Glomerular endothelial cell (primary cell): ENCODE measurements around the gene FOXB1. TPM values are rescaled to one million over a fixed set of nuclear protein-coding genes. Genes with fewer than 3 reads are reported as not detected.

ENCODE experiments used
- DNase-seq: peaks from one replicate; pipeline ENCODE4 v3.0.0-alpha.2; 2011; ENCODE audit warnings: low read depth, low spot score; ENCODE audit errors: extremely low read depth
- total RNA-seq: library from RNA; depleted of rRNA; stranded (reverse); fragments of >200 nt; gene quantifications from 2 replicates; pipeline ENCODE4 v1.2.3, GENCODE V29; 2015

FOXB1 gene
- total RNA-seq, 1 donor from 2014 or later: not detected

GRCh38 chr15:59998305-59998949, 5.7 kb upstream of the FOXB1 start:
- DNase-seq: no peak

DNA sequence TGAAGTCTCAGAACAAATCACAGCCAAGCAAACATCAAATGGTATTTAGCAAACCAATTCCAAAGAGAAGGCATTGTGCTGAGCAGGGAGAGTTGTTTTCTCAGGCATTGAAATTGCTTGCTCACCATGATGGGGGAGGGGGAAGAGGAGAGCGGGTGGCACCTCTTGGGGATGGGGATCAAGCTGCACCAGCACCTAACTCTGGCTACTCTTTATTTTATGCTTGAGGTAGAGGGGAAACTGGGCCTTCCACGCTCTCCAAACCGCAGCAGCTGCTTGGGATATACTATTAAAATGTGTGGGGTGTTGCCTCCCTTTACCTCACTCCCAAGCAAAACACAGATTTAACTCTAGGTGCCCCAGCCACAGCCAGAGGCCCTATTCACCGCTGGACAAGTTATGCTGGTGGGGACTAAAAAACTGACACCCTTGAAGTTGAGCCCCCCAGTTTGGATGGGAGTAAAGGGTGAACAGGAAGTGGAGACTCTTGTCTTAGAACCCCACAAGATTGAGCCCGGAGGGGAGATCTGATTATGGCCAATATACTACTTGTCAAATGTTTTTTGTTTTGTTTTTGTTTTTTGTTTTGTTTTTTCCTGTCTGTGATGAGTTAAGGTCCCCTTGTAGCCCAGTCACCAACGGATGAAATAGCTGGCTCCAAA, 5.0 kb upstream of the FOXB1 start:
- DNase-seq: no peak

DNA sequence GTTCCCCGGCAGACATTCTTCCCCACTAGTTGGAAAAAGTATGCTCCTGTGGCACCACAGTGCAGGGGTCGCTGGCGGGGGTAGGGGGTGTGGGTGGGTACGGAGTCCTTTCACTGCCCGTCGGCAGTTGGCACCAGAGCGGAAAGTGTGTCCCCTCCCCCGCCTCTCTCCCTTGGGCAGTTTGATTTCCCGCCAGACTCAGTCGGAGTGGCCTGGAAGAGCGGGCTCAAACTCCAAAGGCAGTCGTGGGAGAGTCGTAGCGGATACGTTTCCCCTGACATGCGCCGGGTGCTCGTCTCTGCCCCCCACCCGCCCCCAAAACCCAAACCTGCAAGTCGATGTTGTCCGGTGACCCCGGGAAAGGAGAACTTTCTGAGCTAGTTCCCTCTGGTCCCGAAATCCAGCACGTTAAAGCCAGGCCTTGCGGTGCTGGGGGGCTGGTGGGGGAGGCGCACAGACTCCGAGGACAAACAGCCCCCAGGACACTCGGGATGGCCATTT, 4.4 kb upstream of the FOXB1 start:
- no peak for DNase-seq

DNA sequence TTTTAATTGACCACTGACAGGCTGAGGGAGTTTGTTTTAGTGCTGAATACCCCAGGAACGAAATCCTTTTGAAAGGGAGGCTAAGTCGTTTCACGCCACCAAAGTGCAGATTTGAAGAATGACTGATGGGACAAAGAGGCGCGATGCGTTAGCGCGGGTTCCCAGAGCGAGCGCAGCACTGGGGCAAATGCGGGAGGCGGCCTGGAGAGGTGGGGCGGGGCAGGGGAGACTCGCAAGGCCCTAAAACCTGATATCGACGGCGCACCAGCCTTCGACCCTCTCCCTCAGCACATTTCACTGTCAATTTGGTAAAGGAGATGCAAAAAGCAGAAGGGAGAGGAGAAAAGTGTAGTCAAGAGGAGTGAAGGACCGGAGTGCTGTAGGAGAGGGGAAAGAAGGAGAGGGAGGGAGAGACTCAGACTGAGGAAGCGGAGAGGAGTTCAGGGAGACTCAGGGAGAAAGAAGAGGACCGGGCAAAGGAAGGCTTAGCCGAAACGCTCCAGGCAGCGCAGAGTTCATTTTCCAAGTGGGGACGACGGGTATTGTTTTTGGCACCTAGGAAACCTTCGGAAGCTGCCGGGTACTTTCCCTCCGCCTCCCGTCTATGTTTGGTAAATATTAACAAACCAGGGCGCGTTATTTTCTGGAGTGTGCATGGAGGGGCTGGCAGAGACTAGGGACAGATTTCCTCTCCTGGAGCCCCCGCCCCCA, 3.8 kb upstream of the FOXB1 start:
- no peak for DNase-seq

DNA sequence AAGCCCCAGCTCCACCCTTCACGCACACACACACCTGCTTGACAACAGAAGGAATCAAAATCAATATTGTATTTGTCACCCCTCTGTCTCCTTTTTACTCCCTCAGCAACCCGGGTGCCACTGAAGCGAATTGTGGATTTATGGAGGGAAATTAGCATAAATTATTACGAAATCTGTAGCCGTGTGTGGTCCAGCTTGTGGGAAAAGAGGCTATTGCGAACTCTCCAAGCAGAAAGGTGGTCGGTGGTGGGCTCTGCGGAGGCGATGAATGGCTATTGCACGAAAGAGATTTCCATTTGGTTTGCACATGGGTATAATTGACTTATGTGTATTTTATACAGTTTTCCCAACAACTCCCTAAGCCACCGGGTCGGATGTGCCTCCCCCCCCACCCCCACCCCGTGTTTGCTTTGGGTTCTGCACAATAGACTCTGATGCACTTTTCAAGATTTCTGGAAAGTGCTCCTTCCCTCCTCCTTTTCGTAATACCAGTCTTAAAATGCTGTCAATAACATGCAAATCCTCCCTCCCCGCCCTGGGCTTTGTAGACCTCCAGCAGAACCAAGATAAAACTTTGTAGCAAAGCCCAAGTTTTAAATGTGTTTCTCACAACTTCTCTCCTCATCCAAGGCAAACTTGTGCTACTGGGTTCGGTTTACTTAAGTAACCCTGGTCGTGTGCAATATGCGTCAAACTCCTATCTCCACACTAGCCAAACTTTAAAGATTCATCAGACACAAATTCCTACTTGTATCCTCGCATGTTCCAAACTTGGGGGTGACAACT, 3.1 kb upstream of the FOXB1 start:
- no peak for DNase-seq

GRCh38 chr15:60001610-60002527, 2.2 kb upstream of the FOXB1 start:
- no peak for DNase-seq

GRCh38 chr15:60002528-60003218, 1.4 kb upstream of the FOXB1 start:
- DNase-seq: no peak

DNA sequence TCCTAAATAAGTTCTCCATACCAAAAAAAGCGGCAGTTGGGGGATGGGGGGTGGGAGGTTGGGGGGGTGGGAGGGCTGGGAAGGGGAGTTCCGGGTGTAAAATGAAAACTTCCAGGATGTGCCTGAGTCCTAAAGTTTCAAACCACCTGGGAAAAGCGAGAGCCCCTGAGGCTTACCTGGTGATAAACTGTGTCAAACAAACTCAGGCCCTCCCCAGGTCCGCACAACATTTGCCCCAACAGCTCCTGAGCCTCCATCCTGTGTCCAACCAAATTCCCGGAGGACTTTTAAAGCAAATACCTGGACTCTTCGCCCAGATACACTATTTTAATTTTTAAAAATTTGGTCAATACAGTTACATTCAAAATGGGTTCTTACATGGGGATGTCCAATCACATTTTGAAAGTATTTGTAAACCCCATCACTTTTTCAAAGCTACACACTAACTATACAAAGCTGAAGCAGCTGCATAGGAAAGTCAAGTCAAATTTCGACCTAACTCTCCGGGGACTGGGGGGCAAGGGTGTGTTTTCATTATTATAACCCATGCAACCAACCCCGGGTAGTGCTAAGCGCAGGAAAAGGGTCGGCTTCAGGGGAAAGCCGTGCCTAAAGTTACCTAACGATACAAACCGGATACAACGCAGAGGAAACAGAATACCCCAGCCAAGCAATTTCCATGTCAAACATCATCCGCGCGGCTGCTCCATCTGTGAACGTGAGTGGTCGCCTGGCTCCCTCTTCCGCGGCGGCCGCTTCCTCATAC, 685 bp upstream of the FOXB1 start:
- no peak for DNase-seq

GRCh38 chr15:60004846-60005351, 788 bp downstream of the FOXB1 start:
- no peak for DNase-seq

- DNase-seq: no peak
These were observed 1.5 kb downstream of the FOXB1 start for GRCh38 chr15:60005352-60006202.

- no peak for DNase-seq
These were observed 2.2 kb downstream of the FOXB1 start for GRCh38 chr15:60006203-60006862.

- no peak for DNase-seq
These were observed 2.8 kb downstream of the FOXB1 start for GRCh38 chr15:60006873-60007272.

DNA sequence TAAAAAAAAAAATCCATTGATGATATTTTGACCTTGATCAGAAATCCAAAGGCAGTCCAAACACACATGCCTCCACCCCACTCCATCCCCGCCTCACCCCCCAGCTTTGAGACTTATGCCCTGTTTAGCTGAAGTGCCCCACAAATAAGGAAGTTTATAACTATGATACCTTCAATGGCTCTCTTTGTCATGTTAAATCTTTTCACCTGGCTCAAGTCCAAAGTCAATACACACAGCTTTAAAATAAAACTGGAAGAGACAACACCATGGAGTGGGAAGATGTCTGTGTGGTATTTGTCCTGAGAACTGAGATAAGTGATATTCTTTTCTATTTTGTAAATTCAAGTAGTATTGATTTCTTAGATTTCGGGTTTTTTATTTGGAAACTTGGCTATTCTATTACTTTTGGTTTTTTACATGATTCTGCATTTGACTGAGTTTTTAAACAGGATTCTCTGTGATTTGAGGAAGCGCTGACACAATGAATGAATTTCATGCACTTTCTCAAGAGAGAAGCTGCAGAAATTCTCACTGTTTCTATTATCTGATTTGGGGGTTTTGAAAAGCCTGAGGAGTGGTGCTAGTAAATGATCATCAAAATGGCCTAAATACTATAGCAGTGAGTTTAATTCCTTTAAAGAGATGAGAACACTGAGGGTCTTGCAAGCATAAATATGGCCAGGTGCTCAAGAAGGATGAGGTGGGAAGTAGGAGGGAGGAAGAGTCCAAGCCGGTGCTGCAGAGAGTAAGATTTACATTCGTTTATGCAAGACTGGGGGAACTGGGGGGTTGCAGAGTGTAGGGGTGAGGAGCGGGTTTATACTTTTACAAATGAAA, 5.2 kb downstream of the FOXB1 start:
- DNase-seq: no peak

DNA sequence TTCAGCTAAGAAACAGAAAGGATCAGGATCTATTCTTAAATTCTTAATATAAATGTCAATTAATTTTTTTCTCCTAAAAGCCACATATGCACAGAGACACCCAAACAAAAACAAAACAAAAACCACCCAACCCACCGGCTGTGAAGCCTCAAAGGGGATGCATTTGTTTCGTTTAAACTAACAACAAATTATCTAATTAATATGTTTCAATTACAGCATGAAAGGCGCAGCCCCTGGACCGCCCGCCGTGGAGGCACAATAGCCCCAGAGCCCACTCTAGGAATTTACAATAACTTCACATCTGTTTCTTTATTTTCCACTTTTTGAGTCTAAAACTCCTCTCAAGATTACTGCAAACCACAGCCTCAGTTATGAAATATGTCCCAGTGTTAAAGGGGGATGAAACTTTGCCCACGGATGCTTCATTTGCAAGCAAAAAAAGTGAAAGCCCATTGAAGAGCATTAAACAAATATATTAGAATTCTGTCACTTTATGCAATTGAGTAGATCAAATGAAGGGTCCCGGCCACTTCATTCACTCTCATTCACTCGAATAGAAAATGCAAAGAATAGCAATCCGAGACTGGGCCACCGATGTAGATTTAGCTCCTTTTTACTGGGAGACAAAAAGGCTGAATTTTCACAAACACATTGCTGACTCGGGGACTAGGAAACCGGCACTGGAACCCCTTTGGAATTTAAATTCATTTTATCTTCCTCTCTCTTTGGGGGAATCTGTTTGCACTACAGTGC, 6.0 kb downstream of the FOXB1 start:
- DNase-seq: no peak

GRCh38 chr15:60010858-60011257, 6.7 kb downstream of the FOXB1 start:
- no peak for DNase-seq
